ENCODE measurements around the gene USP54. TPM values are rescaled to one million over a fixed set of nuclear protein-coding genes. Genes with fewer than 3 reads are reported as not detected.

Gene USP54
- total RNA-seq, 4 donors from 2014 or later, result 159 to 315 (median 201) TPM

DNA sequence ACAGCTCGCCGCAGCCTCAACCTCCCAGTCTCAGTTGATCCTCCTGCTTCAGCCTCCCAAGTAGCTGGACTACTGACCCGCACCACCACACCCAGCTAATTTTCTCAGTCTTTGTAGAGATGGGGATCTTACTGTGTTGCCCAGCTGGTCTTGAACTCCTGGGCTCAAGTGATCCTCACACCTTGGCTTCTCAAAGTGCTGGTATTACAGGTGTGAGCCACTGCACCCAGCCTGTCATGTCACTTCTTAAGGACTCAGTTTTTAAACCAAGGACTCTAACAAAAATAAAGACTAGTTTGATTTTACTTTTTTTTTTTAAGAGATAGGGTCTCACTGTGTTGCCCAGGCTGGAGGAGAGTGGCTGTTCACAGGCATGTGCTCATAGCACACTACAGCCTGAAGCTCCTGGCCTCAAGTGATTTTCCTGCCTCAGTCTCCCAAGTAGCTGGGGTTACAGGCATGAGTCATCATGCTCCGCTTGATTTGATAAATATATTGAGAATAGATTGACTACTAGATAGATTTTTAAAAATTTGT, 78.9 kb downstream of the USP54 start:
- TF ChIP-seq, protein P1, sequence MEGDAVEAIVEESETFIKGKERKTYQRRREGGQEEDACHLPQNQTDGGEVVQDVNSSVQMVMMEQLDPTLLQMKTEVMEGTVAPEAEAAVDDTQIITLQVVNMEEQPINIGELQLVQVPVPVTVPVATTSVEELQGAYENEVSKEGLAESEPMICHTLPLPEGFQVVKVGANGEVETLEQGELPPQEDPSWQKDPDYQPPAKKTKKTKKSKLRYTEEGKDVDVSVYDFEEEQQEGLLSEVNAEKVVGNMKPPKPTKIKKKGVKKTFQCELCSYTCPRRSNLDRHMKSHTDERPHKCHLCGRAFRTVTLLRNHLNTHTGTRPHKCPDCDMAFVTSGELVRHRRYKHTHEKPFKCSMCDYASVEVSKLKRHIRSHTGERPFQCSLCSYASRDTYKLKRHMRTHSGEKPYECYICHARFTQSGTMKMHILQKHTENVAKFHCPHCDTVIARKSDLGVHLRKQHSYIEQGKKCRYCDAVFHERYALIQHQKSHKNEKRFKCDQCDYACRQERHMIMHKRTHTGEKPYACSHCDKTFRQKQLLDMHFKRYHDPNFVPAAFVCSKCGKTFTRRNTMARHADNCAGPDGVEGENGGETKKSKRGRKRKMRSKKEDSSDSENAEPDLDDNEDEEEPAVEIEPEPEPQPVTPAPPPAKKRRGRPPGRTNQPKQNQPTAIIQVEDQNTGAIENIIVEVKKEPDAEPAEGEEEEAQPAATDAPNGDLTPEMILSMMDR (IDR thresholded peaks at IDR 0.05), result no peak
- TF ChIP-seq POLR2A (IDR thresholded peaks at IDR 0.05), result no peak
- Histone ChIP-seq H3K9me3 (no peaks in the 10 kb centered on the region), H3K27me3 (no peaks in the 10 kb centered on the region), H3K27ac (no peak overlapping the region), H3K4me3 (replicated peaks in 1 of 3) (no peak overlapping the region), H3K36me3 (peaks cover 36 to 50% of the 10 kb centered on the region in 2 donors), H3K4me1 (no peaks in the 10 kb centered on the region)
- no peak for DNase-seq
- intact Hi-C loops (cut with DNase I), result no loop called here
- WGBS, 2 donors, result 98 to 100% methylated on average over 4 of the region's 4 CpGs

GRCh38 chr10:73509695-73510094, 81.4 kb downstream of the USP54 start:
- no peak for TF ChIP-seq POLR2A (IDR thresholded peaks at IDR 0.05)
- TF ChIP-seq, protein P1 (IDR thresholded peaks at IDR 0.05), result no peak
- no peaks in the 10 kb centered on the region for H3K9me3 ChIP-seq
- no peak overlapping the region for H3K27ac ChIP-seq
- DNase-seq, result no peak
- H3K36me3 ChIP-seq, result peaks cover 25 to 35% of the 10 kb centered on the region in 2 donors
- H3K27me3 ChIP-seq, result no peaks in the 10 kb centered on the region
- H3K4me3 ChIP-seq (replicated peaks in 1 of 3), result no peak overlapping the region
- no peaks in the 10 kb centered on the region for H3K4me1 ChIP-seq
- 93 to 94% methylated on average over 5 of the region's 5 CpGs for WGBS, 2 donors
- intact Hi-C loops (cut with DNase I), result no loop called here

GRCh38 chr10:73506491-73506890, 84.7 kb downstream of the USP54 start:
- Histone ChIP-seq H3K9me3 (no peaks in the 10 kb centered on the region), H3K27me3 (no peaks in the 10 kb centered on the region), H3K36me3 (peaks cover 26 to 35% of the 10 kb centered on the region in 2 donors), H3K4me1 (no peaks in the 10 kb centered on the region), H3K27ac (no peak overlapping the region), H3K4me3 (replicated peaks in 1 of 3) (no peak overlapping the region)
- DNase-seq, result no peak
- TF ChIP-seq, protein P1 (IDR thresholded peaks at IDR 0.05), result no peak
- no peak for TF ChIP-seq POLR2A (IDR thresholded peaks at IDR 0.05)
- WGBS, 2 donors, result 89 to 94% methylated on average over 1 of the region's 1 CpG
- intact Hi-C loops (cut with DNase I), result no loop called here

- Histone ChIP-seq H3K36me3 (peaks cover 26 to 35% of the 10 kb centered on the region in 2 donors), H3K27me3 (no peaks in the 10 kb centered on the region), H3K27ac (no peak overlapping the region), H3K4me3 (replicated peaks in 1 of 3) (no peak overlapping the region), H3K4me1 (no peaks in the 10 kb centered on the region), H3K9me3 (no peaks in the 10 kb centered on the region)
- TF ChIP-seq, protein P1 (IDR thresholded peaks at IDR 0.05), result no peak
- TF ChIP-seq POLR2A (IDR thresholded peaks at IDR 0.05), result no peak
- intact Hi-C loops (cut with DNase I), result no loop called here
- DNase-seq, result no peak
Observed at GRCh38 chr10:73506074-73506473, 85.1 kb downstream of the USP54 start.

DNA sequence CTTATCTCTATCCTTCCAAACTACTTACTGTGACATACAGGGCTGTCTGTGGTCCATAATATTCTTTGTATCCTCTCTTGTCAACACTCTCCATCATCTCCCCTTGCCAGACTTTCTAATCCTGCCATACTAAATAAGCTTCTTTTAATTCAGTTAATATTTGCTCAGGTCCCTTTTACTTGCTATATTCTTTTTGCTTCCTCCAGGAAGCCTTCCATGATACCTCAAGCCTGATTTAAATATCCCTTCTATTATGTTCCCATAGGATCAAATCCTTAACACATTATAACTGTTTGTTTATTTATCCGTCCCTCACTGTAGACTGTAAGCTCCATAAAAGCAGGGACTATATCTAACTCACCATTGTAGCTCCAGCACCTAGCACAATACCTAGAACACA, 88.1 kb downstream of the USP54 start:
- H3K9me3 ChIP-seq, result no peaks in the 10 kb centered on the region
- intact Hi-C loops (cut with DNase I), result no loop called here
- TF ChIP-seq, protein P1 (IDR thresholded peaks at IDR 0.05), result no peak
- TF ChIP-seq POLR2A (IDR thresholded peaks at IDR 0.05), result no peak
- no peaks in the 10 kb centered on the region for H3K27me3 ChIP-seq
- WGBS, 2 donors, result 96 to 97% methylated on average over 1 of the region's 1 CpG
- no peak overlapping the region for H3K4me3 ChIP-seq (replicated peaks in 1 of 3)
- no peaks in the 10 kb centered on the region for H3K4me1 ChIP-seq
- DNase-seq, result no peak
- H3K27ac ChIP-seq, result no peak overlapping the region
- peaks cover 53 to 56% of the 10 kb centered on the region in 2 donors for H3K36me3 ChIP-seq

Data from thyroid gland (tissue), 4 donors.